ENCODE results near the gene ARAF. TPM values are rescaled to one million over a fixed set of nuclear protein-coding genes. Genes with fewer than 3 reads are reported as not detected.

ARAF gene
- total RNA-seq, 1 experiment from 2014 or later, result 35.4 TPM

DNA sequence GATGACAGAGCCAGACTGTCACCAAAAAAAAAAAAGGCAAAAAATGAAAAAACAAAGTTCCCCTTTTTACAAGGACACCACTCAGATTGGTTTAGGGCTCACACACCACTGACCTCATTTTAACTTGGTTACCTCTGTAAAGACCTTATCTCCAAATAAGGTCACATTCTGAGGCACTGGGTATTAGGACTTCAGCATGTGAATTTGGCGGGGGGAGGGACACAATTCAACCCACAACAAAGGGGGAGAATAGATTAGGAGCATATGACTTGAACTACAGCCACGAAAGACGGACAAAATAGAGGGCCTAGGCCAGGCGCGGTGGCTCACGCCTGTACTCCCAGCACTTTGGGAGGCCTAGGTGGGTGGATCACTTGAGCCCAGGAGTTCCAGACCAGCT, 31.0 kb upstream of the ARAF start:
- DNase-seq (ENCODE audit: low read depth, low spot score) (no peak), ATAC-seq (no peak)
- ChIA-PET RAD21 (ENCODE audit: low non-redundant PET in 1 of 2, low total read pairs in 2 of 2, uncharacterized antibody in 2 of 2, unreplicated experiment in 2 of 2) (no interaction called here), POLR2A (no interaction called here), CTCF (no interaction called here)
- Histone ChIP-seq H3K9me3 (ENCODE audit: control insufficient read depth in 1 of 2, insufficient read depth in 1 of 2, low read depth in 1 of 2, low read length in 2 of 2) (no peaks in the 10 kb centered on the region), H3K4me3 (replicated peaks in 1 of 2; ENCODE audit: low read depth in 1 of 2, low read length in 2 of 2) (no peak overlapping the region), H2AFZ (ENCODE audit: low read depth, low read length, poor library complexity, severe bottlenecking) (no peak overlapping the region), H3K9me2 (ENCODE audit: insufficient read depth) (no peaks in the 10 kb centered on the region), H3K9ac (ENCODE audit: low read length) (no peak overlapping the region), H3K27me3 (ENCODE audit: insufficient read depth, low read length) (no peaks in the 10 kb centered on the region), H4K20me1 (ENCODE audit: insufficient read depth) (no peaks in the 10 kb centered on the region), H3K36me3 (ENCODE audit: control insufficient read depth in 1 of 2, insufficient read depth in 2 of 2, low read length in 2 of 2) (no peaks in the 10 kb centered on the region), H3K4me2 (ENCODE audit: low read length) (no peak overlapping the region), H3K27ac (ENCODE audit: low read depth, low read length) (no peak overlapping the region), H3K79me2 (ENCODE audit: insufficient read depth, low read length) (no peaks in the 10 kb centered on the region), H3K4me1 (ENCODE audit: control insufficient read depth in 1 of 2, insufficient read depth in 2 of 2, low read length in 2 of 2) (no peaks in the 10 kb centered on the region)
- no peak for TF ChIP-seq YY1 (IDR thresholded peaks at IDR 0.05; ENCODE audit: extremely low read depth, insufficient replicate concordance, low read depth, low read length)
- TF ChIP-seq CBX3 (IDR thresholded peaks at IDR 0.05; ENCODE audit: low read depth), result no peak
- TF ChIP-seq, protein P1, sequence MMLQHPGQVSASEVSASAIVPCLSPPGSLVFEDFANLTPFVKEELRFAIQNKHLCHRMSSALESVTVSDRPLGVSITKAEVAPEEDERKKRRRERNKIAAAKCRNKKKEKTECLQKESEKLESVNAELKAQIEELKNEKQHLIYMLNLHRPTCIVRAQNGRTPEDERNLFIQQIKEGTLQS (IDR thresholded peaks at IDR 0.05), result no peak
- TF ChIP-seq, protein P2, sequence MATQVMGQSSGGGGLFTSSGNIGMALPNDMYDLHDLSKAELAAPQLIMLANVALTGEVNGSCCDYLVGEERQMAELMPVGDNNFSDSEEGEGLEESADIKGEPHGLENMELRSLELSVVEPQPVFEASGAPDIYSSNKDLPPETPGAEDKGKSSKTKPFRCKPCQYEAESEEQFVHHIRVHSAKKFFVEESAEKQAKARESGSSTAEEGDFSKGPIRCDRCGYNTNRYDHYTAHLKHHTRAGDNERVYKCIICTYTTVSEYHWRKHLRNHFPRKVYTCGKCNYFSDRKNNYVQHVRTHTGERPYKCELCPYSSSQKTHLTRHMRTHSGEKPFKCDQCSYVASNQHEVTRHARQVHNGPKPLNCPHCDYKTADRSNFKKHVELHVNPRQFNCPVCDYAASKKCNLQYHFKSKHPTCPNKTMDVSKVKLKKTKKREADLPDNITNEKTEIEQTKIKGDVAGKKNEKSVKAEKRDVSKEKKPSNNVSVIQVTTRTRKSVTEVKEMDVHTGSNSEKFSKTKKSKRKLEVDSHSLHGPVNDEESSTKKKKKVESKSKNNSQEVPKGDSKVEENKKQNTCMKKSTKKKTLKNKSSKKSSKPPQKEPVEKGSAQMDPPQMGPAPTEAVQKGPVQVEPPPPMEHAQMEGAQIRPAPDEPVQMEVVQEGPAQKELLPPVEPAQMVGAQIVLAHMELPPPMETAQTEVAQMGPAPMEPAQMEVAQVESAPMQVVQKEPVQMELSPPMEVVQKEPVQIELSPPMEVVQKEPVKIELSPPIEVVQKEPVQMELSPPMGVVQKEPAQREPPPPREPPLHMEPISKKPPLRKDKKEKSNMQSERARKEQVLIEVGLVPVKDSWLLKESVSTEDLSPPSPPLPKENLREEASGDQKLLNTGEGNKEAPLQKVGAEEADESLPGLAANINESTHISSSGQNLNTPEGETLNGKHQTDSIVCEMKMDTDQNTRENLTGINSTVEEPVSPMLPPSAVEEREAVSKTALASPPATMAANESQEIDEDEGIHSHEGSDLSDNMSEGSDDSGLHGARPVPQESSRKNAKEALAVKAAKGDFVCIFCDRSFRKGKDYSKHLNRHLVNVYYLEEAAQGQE (IDR thresholded peaks at IDR 0.05; ENCODE audit: low read depth), result no peak
- no peak for TF ChIP-seq ZNF274 (IDR thresholded peaks at IDR 0.05; ENCODE audit: low read depth, low read length)
- no peak for TF ChIP-seq TCF7L2 (IDR thresholded peaks at IDR 0.05; ENCODE audit: borderline replicate concordance, extremely low read depth, insufficient read depth, insufficient read length)
- TF ChIP-seq EZH2 (IDR thresholded peaks at IDR 0.05), result no peak
- no peak for TF ChIP-seq EGR1 (IDR thresholded peaks at IDR 0.05; ENCODE audit: low read depth)
- no peak for TF ChIP-seq POLR2A (IDR thresholded peaks at IDR 0.05; ENCODE audit: borderline replicate concordance, extremely low read depth, insufficient read depth, insufficient read length)
- no peak for TF ChIP-seq CEBPB (IDR thresholded peaks at IDR 0.05; ENCODE audit: low read depth)
- BruUV-seq (replicated peaks), result no TSS peak
- intact Hi-C loops (cut with micrococcal nuclease), result no loop called here

Measured in HCT116 (cell line).